A549 (cell line): Measurements from ENCODE around the gene SNRPN. TPM values are rescaled to one million over a fixed set of nuclear protein-coding genes. Genes with fewer than 3 reads are reported as not detected.

Source experiments
- ATAC-seq, 2 experiments: fragments of 200-7000 bp in 1 of 2; fragments of >200 bp in 1 of 2; cut with Nextera tagmentation in 1 of 2; cut with Tn5 transposase in 1 of 2; 3 replicates each; pipeline versions ENCODE4 v1.8.0 to v1.9.1; 2018 to 2020; ENCODE audit warnings: mild to moderate bottlenecking in 1 of 2, moderate library complexity in 1 of 2
- CTCF ChIA-PET: fragments of 300-600 bp; sonication (Branson Sonifier 250); formaldehyde crosslinking; extraction: SDS; loops from one replicate; lab custom pipeline; 2021; ENCODE audit warnings: antibody characterized with exemption, inconsistent platforms; lab: Yijun Ruan, JAX
- POLR2A ChIA-PET: fragments of 350-600 bp; formaldehyde crosslinking; extraction: SDS; loops from one replicate; lab custom pipeline; 2021; ENCODE audit warnings: antibody characterized with exemption, inconsistent platforms; lab: Yijun Ruan, JAX
- DNase-seq, 2 experiments: peaks; one replicate each; pipeline versions ENCODE4 v3.0.0 to v3.0.0-alpha.2; 2011 to 2016; ENCODE audit warnings: low read depth in 1 of 2, low spot score in 1 of 2
- FAIRE-seq: peaks from 2 replicates; lab custom pipeline; 2011; peaks lifted over from hg19 to GRCh38; lab: Jason Lieb, UNC
- H3K27ac ChIP-seq, 2 experiments: fragments of >200 bp; sonication (Bioruptor Twin); formaldehyde crosslinking; 3 replicates each; pipeline ENCODE4 v1.5.1; 2016 to 2017
- H3K4me1 ChIP-seq: fragments of >200 bp; sonication (Bioruptor Twin); formaldehyde crosslinking; 3 replicates; pipeline ENCODE4 v1.6.1; 2016
- H3K4me2 ChIP-seq: fragments of >200 bp; sonication (Bioruptor Twin); formaldehyde crosslinking; 3 replicates; pipeline ENCODE4 v1.6.1; 2016
- H3K4me3 ChIP-seq: fragments of >200 bp; sonication (Bioruptor Twin); formaldehyde crosslinking; 3 replicates; pipeline ENCODE4 v1.5.1; 2016
- H3K9me3 ChIP-seq: fragments of >200 bp; sonication (Bioruptor Twin); formaldehyde crosslinking; 3 replicates; pipeline ENCODE4 v1.6.1; 2016
- CEBPB ChIP-seq, 2 experiments: fragments of >200 bp in 1 of 2; sonication (Bioruptor Twin) in 1 of 2; formaldehyde crosslinking in 1 of 2; IDR thresholded peaks; 2 replicates each; pipeline ENCODE4 v1.6.1; 2012 to 2016
- CHD4 ChIP-seq: fragments of 200-600 bp; sonication (generic); IDR thresholded peaks from 2 replicates; pipeline ENCODE4 v1.6.1; 2016; ENCODE audit warnings: antibody characterized with exemption, mild to moderate bottlenecking, borderline replicate concordance
- EHF ChIP-seq: fragments of 250-450 bp; sonication (Bioruptor Pico); IDR thresholded peaks from 2 replicates; pipeline ENCODE4 v1.5.0; 2020; ENCODE audit warnings: mild to moderate bottlenecking
- ESRRA ChIP-seq: fragments of 150-350 bp; IDR thresholded peaks from 2 replicates; pipeline ENCODE4 v1.6.1; 2014; ENCODE audit warnings: mild to moderate bottlenecking, low read length, borderline replicate concordance
- HOXA7 ChIP-seq: fragments of 250-450 bp; sonication (Bioruptor Pico); IDR thresholded peaks from 2 replicates; pipeline ENCODE4 v1.5.0; 2020; ENCODE audit warnings: mild to moderate bottlenecking, moderate library complexity
- HOXB13 ChIP-seq: fragments of 250-450 bp; sonication (Bioruptor Pico); IDR thresholded peaks from 2 replicates; pipeline ENCODE4 v1.5.0; 2020; ENCODE audit warnings: low read depth, mild to moderate bottlenecking, moderate library complexity
- HOXB5 ChIP-seq: fragments of 250-450 bp; sonication (Bioruptor Pico); IDR thresholded peaks from 2 replicates; pipeline ENCODE4 v1.5.0; 2020; ENCODE audit warnings: mild to moderate bottlenecking, moderate library complexity
- JUN ChIP-seq, 2 experiments: fragments of >200 bp; sonication (Bioruptor Twin); formaldehyde crosslinking; IDR thresholded peaks; 2 replicates in 1 of 2; 3 replicates in 1 of 2; pipeline ENCODE4 v1.6.1; 2016 to 2017
- JUNB ChIP-seq: fragments of >200 bp; sonication (Bioruptor Twin); formaldehyde crosslinking; IDR thresholded peaks from 2 replicates; pipeline ENCODE4 v1.6.1; 2016
- MAFK ChIP-seq: fragments of 450-650 bp; IDR thresholded peaks from 2 replicates; pipeline ENCODE4 v1.6.1; 2014; ENCODE audit not compliant: partially characterized antibody
- NFE2L2 ChIP-seq: fragments of 150-350 bp; conservative IDR thresholded peaks from 2 replicates; pipeline ENCODE4 v1.6.1; 2014; ENCODE audit warnings: low read length
- NPAS2 ChIP-seq: fragments of 250-450 bp; sonication (Bioruptor Pico); IDR thresholded peaks from 2 replicates; pipeline ENCODE4 v1.8.0; 2022; ENCODE audit warnings: mild to moderate bottlenecking, moderate library complexity, borderline replicate concordance
- PHF8 ChIP-seq: fragments of 200-600 bp; sonication (generic); IDR thresholded peaks from 2 replicates; pipeline ENCODE4 v1.6.1; 2016; ENCODE audit warnings: low read depth, mild to moderate bottlenecking, antibody characterized with exemption, moderate library complexity, borderline replicate concordance
- POLR2A ChIP-seq: IDR thresholded peaks from 2 replicates; pipeline ENCODE4 v1.6.1; 2012; ENCODE audit warnings: mild to moderate bottlenecking, low read length
- RCOR1 ChIP-seq: fragments of 150-350 bp; IDR thresholded peaks from 2 replicates; pipeline ENCODE4 v1.6.1; 2014; ENCODE audit warnings: antibody characterized with exemption, low read length, low read depth
- RFX5 ChIP-seq: fragments of 450-650 bp; IDR thresholded peaks from 2 replicates; pipeline ENCODE4 v1.7.1; 2014; ENCODE audit warnings: antibody characterized with exemption, mild to moderate bottlenecking, moderate library complexity
- ZNF302 ChIP-seq: fragments of 250-450 bp; sonication (Bioruptor Pico); IDR thresholded peaks from 2 replicates; pipeline ENCODE4 v1.9.0; 2021; ENCODE audit warnings: inconsistent platforms, mild to moderate bottlenecking, moderate library complexity
- WGBS: methylation state at CpG from one replicate; pipeline ENCODE4 v1.1.6; 2017; ENCODE audit errors: missing lambda C conversion rate; 5-methylcytosine and 5-hydroxymethylcytosine counted together
- polyA minus RNA-seq: library from RNA; depleted of rRNA, polyadenylated mRNA; stranded (reverse); fragments of >200 nt; gene quantifications from 2 replicates; pipeline ENCODE4 v1.2.3, GENCODE V29; 2011; rRNA and poly(A)+ RNA removed
- polyA plus RNA-seq, 4 experiments: library from polyadenylated mRNA; depleted of rRNA in 3 of 4; stranded (reverse); fragments of >200 nt; fragmentation: RNase III in 1 of 4; extraction: RNeasy Plus Mini Kit Qiagen cat#74134 plus additional on column Dnase treatment in 1 of 4; gene quantifications; 2 replicates in 3 of 4; 3 replicates in 1 of 4; pipeline ENCODE4 v1.2.3, GENCODE V29; 2011 to 2017
- TF ChIP-seq, protein P1 (sequence below): fragments of >200 bp; sonication (Bioruptor Twin); formaldehyde crosslinking; IDR thresholded peaks from 3 replicates; pipeline ENCODE4 v1.6.1; 2016
- TF ChIP-seq, protein P2 (sequence below): IDR thresholded peaks from 2 replicates; pipeline ENCODE4 v1.6.1; 2012
- TF ChIP-seq, protein P3 (sequence below): fragments of 200-600 bp; sonication (generic); IDR thresholded peaks from 2 replicates; pipeline ENCODE4 v1.6.1; 2016; ENCODE audit warnings: antibody characterized with exemption, mild to moderate bottlenecking, moderate library complexity
- TF ChIP-seq, protein P4 (sequence below): fragments of 450-650 bp; IDR thresholded peaks from 2 replicates; pipeline ENCODE4 v1.6.1; 2014; ENCODE audit warnings: antibody characterized with exemption
- TF ChIP-seq, protein P5 (sequence below): fragments of >200 bp; sonication (Bioruptor Twin); formaldehyde crosslinking; IDR thresholded peaks from 2 replicates; pipeline ENCODE4 v1.6.1; 2016

SNRPN gene
- 151 and 185 TPM in 2 replicates for polyA plus RNA-seq (2011; rRNA removed)
- 119 and 123 TPM in 2 replicates for polyA plus RNA-seq (2012; cell fraction: cytosol; rRNA removed)
- polyA plus RNA-seq (2012; cell fraction: nucleus; rRNA removed), result 111 and 115 TPM in 2 replicates
- 109 to 128 TPM (median 124 TPM) in 3 replicates for polyA plus RNA-seq (2017; fragmentation: RNase III; extraction: RNeasy Plus Mini Kit Qiagen cat#74134 plus additional on column Dnase treatment)
- polyA minus RNA-seq, result 68.5 and 86.0 TPM in 2 replicates

DNA sequence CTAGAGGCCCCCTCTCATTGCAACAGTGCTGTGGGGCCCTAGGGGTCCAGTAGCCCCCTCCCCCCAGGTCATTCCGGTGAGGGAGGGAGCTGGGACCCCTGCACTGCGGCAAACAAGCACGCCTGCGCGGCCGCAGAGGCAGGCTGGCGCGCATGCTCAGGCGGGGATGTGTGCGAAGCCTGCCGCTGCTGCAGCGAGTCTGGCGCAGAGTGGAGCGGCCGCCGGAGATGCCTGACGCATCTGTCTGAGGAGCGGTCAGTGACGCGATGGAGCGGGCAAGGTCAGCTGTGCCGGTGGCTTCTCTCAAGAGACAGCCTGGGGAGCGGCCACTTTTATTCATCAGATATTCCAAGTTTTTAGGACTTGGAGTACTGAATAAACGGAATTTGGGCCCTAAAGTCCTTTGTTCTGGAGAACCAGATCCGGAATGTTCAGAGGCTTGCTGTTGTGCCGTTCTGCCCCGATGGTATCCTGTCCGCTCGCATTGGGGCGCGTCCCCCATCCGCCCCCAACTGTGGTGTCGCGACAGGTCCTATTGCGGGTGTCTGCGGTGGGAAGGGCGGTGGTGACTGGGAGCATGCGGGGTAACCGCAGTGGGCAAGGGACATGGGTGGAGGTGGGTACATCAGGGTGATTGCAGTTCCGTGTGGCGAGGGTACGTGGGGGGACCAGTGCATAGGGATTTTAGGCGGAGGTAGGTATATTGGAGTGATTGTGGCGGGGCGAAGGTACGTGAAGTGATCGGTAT is at the start of gene SNRPN, which contains the start of gene SNURF:
SNRPN (plus strand) TSS at position 205 of the 748 bp plus-strand sequence. CDS start 19,467 bp downstream, outside the sequence.
SNURF (plus strand) TSS at position 205 of the 748 bp plus-strand sequence; CDS start at position 267, 62 bp downstream.
- CTCF ChIA-PET, result no interaction called here
- no peak for FAIRE-seq
- Histone ChIP-seq H3K4me2 (peak within 1 kb of the TSS; percentile 76), H3K27ac (peak within 1 kb of the TSS; percentile 79 to 98), H3K4me3 (peak within 1 kb of the TSS; percentile 68), H3K9me3 (peaks cover 14% of the 10 kb centered on the region; the same call in 1 of the 3 replicates), H3K4me1 (no peaks in the 10 kb centered on the region)
- peak; percentile 90 to 91 for ATAC-seq
- DNase-seq, result peak; percentile 39 to 81
- 0% methylated on average over 9 of the region's 47 CpGs for WGBS
- TF ChIP-seq RFX5 (no peak), ZNF302 (CRISPR knock-in tag) (no peak), HOXB5 (CRISPR knock-in tag) (no peak), ESRRA (no peak), PHF8 (peak; percentile 43; the same call in 1 of the 2 replicates), CEBPB (IDR thresholded peaks at IDR 0.05) (no peak), NPAS2 (no peak), NFE2L2 (no peak), HOXB13 (CRISPR knock-in tag) (no peak), JUN (IDR thresholded peaks at IDR 0.05) (peak in 1 of 2 experiments; percentile 47; a peak in 1 of 5 replicates), POLR2A (peak; percentile 93)
- TF ChIP-seq, protein P1, sequence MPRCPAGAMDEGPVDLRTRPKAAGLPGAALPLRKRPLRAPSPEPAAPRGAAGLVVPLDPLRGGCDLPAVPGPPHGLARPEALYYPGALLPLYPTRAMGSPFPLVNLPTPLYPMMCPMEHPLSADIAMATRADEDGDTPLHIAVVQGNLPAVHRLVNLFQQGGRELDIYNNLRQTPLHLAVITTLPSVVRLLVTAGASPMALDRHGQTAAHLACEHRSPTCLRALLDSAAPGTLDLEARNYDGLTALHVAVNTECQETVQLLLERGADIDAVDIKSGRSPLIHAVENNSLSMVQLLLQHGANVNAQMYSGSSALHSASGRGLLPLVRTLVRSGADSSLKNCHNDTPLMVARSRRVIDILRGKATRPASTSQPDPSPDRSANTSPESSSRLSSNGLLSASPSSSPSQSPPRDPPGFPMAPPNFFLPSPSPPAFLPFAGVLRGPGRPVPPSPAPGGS, result peak; percentile 66; the same call in 1 of the 3 replicates
- TF ChIP-seq, protein P2, sequence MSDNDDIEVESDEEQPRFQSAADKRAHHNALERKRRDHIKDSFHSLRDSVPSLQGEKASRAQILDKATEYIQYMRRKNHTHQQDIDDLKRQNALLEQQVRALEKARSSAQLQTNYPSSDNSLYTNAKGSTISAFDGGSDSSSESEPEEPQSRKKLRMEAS, result peak; percentile 48; the same call in 1 of the 2 replicates
- TF ChIP-seq, protein P3, sequence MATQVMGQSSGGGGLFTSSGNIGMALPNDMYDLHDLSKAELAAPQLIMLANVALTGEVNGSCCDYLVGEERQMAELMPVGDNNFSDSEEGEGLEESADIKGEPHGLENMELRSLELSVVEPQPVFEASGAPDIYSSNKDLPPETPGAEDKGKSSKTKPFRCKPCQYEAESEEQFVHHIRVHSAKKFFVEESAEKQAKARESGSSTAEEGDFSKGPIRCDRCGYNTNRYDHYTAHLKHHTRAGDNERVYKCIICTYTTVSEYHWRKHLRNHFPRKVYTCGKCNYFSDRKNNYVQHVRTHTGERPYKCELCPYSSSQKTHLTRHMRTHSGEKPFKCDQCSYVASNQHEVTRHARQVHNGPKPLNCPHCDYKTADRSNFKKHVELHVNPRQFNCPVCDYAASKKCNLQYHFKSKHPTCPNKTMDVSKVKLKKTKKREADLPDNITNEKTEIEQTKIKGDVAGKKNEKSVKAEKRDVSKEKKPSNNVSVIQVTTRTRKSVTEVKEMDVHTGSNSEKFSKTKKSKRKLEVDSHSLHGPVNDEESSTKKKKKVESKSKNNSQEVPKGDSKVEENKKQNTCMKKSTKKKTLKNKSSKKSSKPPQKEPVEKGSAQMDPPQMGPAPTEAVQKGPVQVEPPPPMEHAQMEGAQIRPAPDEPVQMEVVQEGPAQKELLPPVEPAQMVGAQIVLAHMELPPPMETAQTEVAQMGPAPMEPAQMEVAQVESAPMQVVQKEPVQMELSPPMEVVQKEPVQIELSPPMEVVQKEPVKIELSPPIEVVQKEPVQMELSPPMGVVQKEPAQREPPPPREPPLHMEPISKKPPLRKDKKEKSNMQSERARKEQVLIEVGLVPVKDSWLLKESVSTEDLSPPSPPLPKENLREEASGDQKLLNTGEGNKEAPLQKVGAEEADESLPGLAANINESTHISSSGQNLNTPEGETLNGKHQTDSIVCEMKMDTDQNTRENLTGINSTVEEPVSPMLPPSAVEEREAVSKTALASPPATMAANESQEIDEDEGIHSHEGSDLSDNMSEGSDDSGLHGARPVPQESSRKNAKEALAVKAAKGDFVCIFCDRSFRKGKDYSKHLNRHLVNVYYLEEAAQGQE, result no peak
- POLR2A ChIA-PET, result no interaction called here

DNA sequence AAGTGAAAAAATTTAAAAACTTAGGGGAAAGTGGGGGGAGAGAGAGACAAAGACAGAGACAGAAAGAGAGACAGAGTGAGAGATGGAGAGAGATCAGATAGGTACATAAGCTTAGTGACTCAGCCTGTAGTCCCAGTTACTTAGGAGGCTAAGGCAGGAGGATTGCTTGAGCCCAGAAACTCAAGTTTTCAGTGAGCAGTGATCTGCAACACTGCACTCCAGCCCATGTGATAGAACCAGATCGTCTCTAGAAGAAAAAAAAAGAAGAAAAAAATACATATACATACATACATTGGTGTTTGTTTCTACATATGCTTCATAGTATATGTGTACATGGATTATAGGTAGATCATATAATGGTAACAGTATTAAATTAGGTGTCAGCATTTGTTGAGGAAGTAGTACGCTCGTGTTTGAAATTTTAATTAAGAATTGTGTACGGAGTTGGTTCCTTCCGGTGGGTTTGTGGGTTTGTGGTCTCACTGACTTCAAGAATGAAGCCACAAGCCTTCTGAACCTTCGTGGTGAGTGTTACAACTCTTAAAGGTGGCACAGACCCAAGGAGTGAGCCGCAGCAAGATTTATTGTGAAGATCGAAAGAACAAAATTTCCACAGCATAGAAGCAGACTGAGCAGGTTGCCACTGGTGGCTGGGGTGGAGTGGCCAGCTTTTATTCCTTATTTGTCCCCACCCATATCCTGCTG is 38.3 kb upstream of the SNRPN start:
- no peak for ATAC-seq

More for the DNA sequence above, 38.3 kb upstream of the SNRPN start:
- CTCF ChIA-PET, result no interaction called here
- Histone ChIP-seq H3K4me3 (no peak overlapping the region), H3K4me1 (no peaks in the 10 kb centered on the region), H3K27ac (no peak overlapping the region), H3K4me2 (no peak overlapping the region)
- no peak for DNase-seq
- no peak for FAIRE-seq
- POLR2A ChIA-PET, result no interaction called here
- TF ChIP-seq ZNF302 (CRISPR knock-in tag) (no peak), ESRRA (no peak), HOXA7 (no peak), RCOR1 (no peak), NFE2L2 (no peak), JUNB (no peak), CEBPB (IDR thresholded peaks at IDR 0.05) (no peak), EHF (CRISPR knock-in tag) (no peak), PHF8 (no peak), MAFK (no peak), CHD4 (no peak)
- TF ChIP-seq, protein P4, sequence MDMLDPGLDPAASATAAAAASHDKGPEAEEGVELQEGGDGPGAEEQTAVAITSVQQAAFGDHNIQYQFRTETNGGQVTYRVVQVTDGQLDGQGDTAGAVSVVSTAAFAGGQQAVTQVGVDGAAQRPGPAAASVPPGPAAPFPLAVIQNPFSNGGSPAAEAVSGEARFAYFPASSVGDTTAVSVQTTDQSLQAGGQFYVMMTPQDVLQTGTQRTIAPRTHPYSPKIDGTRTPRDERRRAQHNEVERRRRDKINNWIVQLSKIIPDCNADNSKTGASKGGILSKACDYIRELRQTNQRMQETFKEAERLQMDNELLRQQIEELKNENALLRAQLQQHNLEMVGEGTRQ, result no peak
- TF ChIP-seq, protein P2, result no peak
- TF ChIP-seq, protein P5, sequence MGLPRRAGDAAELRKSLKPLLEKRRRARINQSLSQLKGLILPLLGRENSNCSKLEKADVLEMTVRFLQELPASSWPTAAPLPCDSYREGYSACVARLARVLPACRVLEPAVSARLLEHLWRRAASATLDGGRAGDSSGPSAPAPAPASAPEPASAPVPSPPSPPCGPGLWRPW, result no peak
- TF ChIP-seq, all 56 proteins: peak for 0
- no peaks in the 10 kb centered on the region for H3K9me3 ChIP-seq
- WGBS, result 46% methylated on average over 8 of the region's 8 CpGs
